ENCODE measurements around the gene MAPK8IP3.

GRCh38 chr16:1808691-1809090, 102.7 kb downstream of the MAPK8IP3 start:
- TF ChIP-seq SUZ12 (IDR thresholded peaks at IDR 0.05; ENCODE audit: extremely low read depth, insufficient read depth, insufficient read length): no peak
- TF ChIP-seq YY1 (IDR thresholded peaks at IDR 0.05; ENCODE audit: insufficient read depth, insufficient read length): no peak
- TF ChIP-seq ZNF274 (IDR thresholded peaks at IDR 0.05; ENCODE audit: low read depth, low read length): no peak
